Muscle layer of colon (tissue), 2 donors: ENCODE measurements around the gene ETNK2.
"Not testable (repeated sequence)": the region's sequence is repeated elsewhere in the genome, so short reads cannot be mapped to it uniquely, and the experiment has no call there.

Source experiments
- H3K27ac ChIP-seq: one replicate; pipeline ENCODE4 v1.7.0; 2013; ENCODE audit warnings: low read depth, mild to moderate bottlenecking, low read length, moderate library complexity
- H3K27me3 ChIP-seq, 2 donors: one replicate each; pipeline ENCODE4 v1.7.0; 2013; ENCODE audit warnings: low read length in 2 of 2, mild to moderate bottlenecking in 2 of 2; ENCODE audit not compliant: insufficient read depth in 2 of 2, control insufficient read depth in 1 of 2
- H3K36me3 ChIP-seq: one replicate; pipeline ENCODE4 v1.7.0; 2013; ENCODE audit warnings: mild to moderate bottlenecking, low read length; ENCODE audit not compliant: insufficient read depth
- H3K4me1 ChIP-seq: one replicate; pipeline ENCODE4 v1.7.0; 2013; ENCODE audit warnings: mild to moderate bottlenecking, low read length; ENCODE audit not compliant: insufficient read depth
- H3K4me3 ChIP-seq, 2 donors: one replicate each; pipeline ENCODE4 v1.7.0; 2013; ENCODE audit warnings: low read length in 2 of 2, low read depth in 1 of 2, mild to moderate bottlenecking in 1 of 2, moderate library complexity in 1 of 2
- H3K9ac ChIP-seq: one replicate; pipeline ENCODE4 v1.7.0; 2013; ENCODE audit warnings: low read length
- H3K9me3 ChIP-seq: one replicate; pipeline ENCODE4 v1.7.0; 2013; ENCODE audit warnings: mild to moderate bottlenecking, low read length
- donor health status: abdominal sarcoma.
- donor health status: Adenocarcinoma of cecum.

Gene ETNK2

GRCh38 chr1:204091066-204091465, 60.8 kb downstream of the ETNK2 start:
- H3K27ac ChIP-seq = peak overlapping the region; percentile 21
- peaks cover 82% of the 10 kb centered on the region for H3K4me1 ChIP-seq
- no peak overlapping the region for H3K4me3 ChIP-seq

GRCh38 chr1:204090132-204090531, 61.7 kb downstream of the ETNK2 start:
- H3K36me3 ChIP-seq, H3K9me3 ChIP-seq, H3K27me3 ChIP-seq: not testable (repeated sequence)
- Histone ChIP-seq H3K4me3 (peak overlapping the region in 1 of 2 donors; percentile 20), H3K9ac (peak overlapping the region; percentile 13), H3K27ac (peak overlapping the region; percentile 89), H3K4me1 (peaks cover 88% of the 10 kb centered on the region)

More at GRCh38 chr1:204091066-204091465, 60.8 kb downstream of the ETNK2 start:
- no peak overlapping the region for H3K9ac ChIP-seq
- no peaks in the 10 kb centered on the region for H3K36me3 ChIP-seq
- H3K9me3 ChIP-seq = no peaks in the 10 kb centered on the region
- H3K27me3 ChIP-seq = no peaks in the 10 kb centered on the region

- peak overlapping the region; percentile 51 for H3K9ac ChIP-seq
- H3K36me3 ChIP-seq = no peaks in the 10 kb centered on the region
- peak overlapping the region in 1 of 2 donors; percentile 47 for H3K4me3 ChIP-seq
- no peaks in the 10 kb centered on the region for H3K9me3 ChIP-seq
- H3K4me1 ChIP-seq = peaks cover 88% of the 10 kb centered on the region
- peak overlapping the region; percentile 89 for H3K27ac ChIP-seq
- H3K27me3 ChIP-seq = no peaks in the 10 kb centered on the region
Measured at GRCh38 chr1:204089044-204089751, 62.6 kb downstream of the ETNK2 start.

- Histone ChIP-seq H3K9me3 (no peaks in the 10 kb centered on the region), H3K4me1 (peaks cover 88% of the 10 kb centered on the region), H3K27me3 (no peaks in the 10 kb centered on the region), H3K27ac (peak overlapping the region; percentile 86), H3K9ac (peak overlapping the region; percentile 51), H3K36me3 (no peaks in the 10 kb centered on the region), H3K4me3 (peak overlapping the region in 1 of 2 donors; percentile 47)
Measured at GRCh38 chr1:204088596-204088995, 63.2 kb downstream of the ETNK2 start.

GRCh38 chr1:204087893-204088528, 63.8 kb downstream of the ETNK2 start:
- H3K27ac ChIP-seq = peak overlapping the region; percentile 86
- H3K4me3 ChIP-seq = peak overlapping the region in 1 of 2 donors; percentile 47
- H3K9me3 ChIP-seq = no peaks in the 10 kb centered on the region
- H3K4me1 ChIP-seq = peaks cover 88% of the 10 kb centered on the region
- H3K36me3 ChIP-seq = no peaks in the 10 kb centered on the region
- no peaks in the 10 kb centered on the region for H3K27me3 ChIP-seq
- peak overlapping the region; percentile 51 for H3K9ac ChIP-seq

GRCh38 chr1:204087181-204087892, 64.5 kb downstream of the ETNK2 start:
- Histone ChIP-seq H3K4me3 (peak overlapping the region in 1 of 2 donors; percentile 47), H3K4me1 (peaks cover 88% of the 10 kb centered on the region)

GRCh38 chr1:204085876-204086275, 66.0 kb downstream of the ETNK2 start:
- Histone ChIP-seq H3K4me3 (no peak overlapping the region), H3K36me3 (no peaks in the 10 kb centered on the region), H3K9ac (no peak overlapping the region), H3K9me3 (no peaks in the 10 kb centered on the region), H3K27ac (no peak overlapping the region), H3K4me1 (peaks cover 87% of the 10 kb centered on the region), H3K27me3 (no peaks in the 10 kb centered on the region)

More at GRCh38 chr1:204087181-204087892, 64.5 kb downstream of the ETNK2 start:
- Histone ChIP-seq H3K36me3 (no peaks in the 10 kb centered on the region), H3K9me3 (no peaks in the 10 kb centered on the region), H3K27ac (peak overlapping the region; percentile 86), H3K9ac (peak overlapping the region; percentile 37), H3K27me3 (no peaks in the 10 kb centered on the region)

GRCh38 chr1:204084247-204084772, 67.5 kb downstream of the ETNK2 start:
- peak overlapping the region; percentile 50 for H3K9ac ChIP-seq
- no peaks in the 10 kb centered on the region for H3K36me3 ChIP-seq
- H3K4me3 ChIP-seq = no peak overlapping the region
- H3K27ac ChIP-seq = peak overlapping the region; percentile 59
- peaks cover 88% of the 10 kb centered on the region for H3K4me1 ChIP-seq
- H3K27me3 ChIP-seq = no peaks in the 10 kb centered on the region
- no peaks in the 10 kb centered on the region for H3K9me3 ChIP-seq

GRCh38 chr1:204083491-204083890, 68.4 kb downstream of the ETNK2 start:
- no peaks in the 10 kb centered on the region for H3K9me3 ChIP-seq
- H3K4me3 ChIP-seq = no peak overlapping the region
- no peaks in the 10 kb centered on the region for H3K27me3 ChIP-seq
- H3K4me1 ChIP-seq = peaks cover 89% of the 10 kb centered on the region
- no peak overlapping the region for H3K27ac ChIP-seq
- H3K9ac ChIP-seq = peak overlapping the region; percentile 50
- no peaks in the 10 kb centered on the region for H3K36me3 ChIP-seq

GRCh38 chr1:204081791-204082513, 69.9 kb downstream of the ETNK2 start:
- Histone ChIP-seq H3K36me3 (no peaks in the 10 kb centered on the region), H3K4me1 (peaks cover 87% of the 10 kb centered on the region), H3K27me3 (no peaks in the 10 kb centered on the region), H3K9ac (no peak overlapping the region), H3K9me3 (no peaks in the 10 kb centered on the region), H3K4me3 (no peak overlapping the region), H3K27ac (no peak overlapping the region)
